H1 (cell line): Measurements from ENCODE around the gene GUCA2B. TPM values are rescaled to one million over a fixed set of nuclear protein-coding genes. Genes with fewer than 3 reads are reported as not detected.

Experiments
- CTCF ChIA-PET: fragments of 300-600 bp; sonication (Branson Sonifier 250); formaldehyde crosslinking; loops from one replicate; lab custom pipeline; 2021; ENCODE audit not compliant: partially characterized antibody; lab: Charles Lee
- POLR2A ChIA-PET: fragments of 300-600 bp; sonication (Branson Sonifier 250); formaldehyde crosslinking; loops from one replicate; lab custom pipeline; 2021; ENCODE audit warnings: inconsistent platforms; ENCODE audit not compliant: partially characterized antibody; lab: Charles Lee
- DNase-seq, 2 experiments: peaks; one replicate each; pipeline versions ENCODE4 v3.0.0 to v3.0.0-alpha.2; 2010 to 2022; ENCODE audit warnings: low spot score in 2 of 2, low read depth in 1 of 2, mixed read lengths in 1 of 2
- FAIRE-seq: peaks from 2 replicates; lab custom pipeline; 2011; peaks lifted over from hg19 to GRCh38; lab: Jason Lieb, UNC
- H2AFZ ChIP-seq: 2 replicates; pipeline ENCODE4 v1.8.1; 2012; ENCODE audit warnings: low read length, inconsistent platforms
- H2AK5ac ChIP-seq: 2 replicates; pipeline ENCODE4 v1.6.1; 2013; ENCODE audit warnings: low read depth, low read length
- H2BK120ac ChIP-seq: replicated peaks from 2 replicates; pipeline ENCODE3; 2013; ENCODE audit warnings: low read depth, low read length, inconsistent platforms
- H2BK12ac ChIP-seq: 2 replicates; pipeline ENCODE4 v1.6.1; 2013; ENCODE audit warnings: low read depth, low read length
- H2BK15ac ChIP-seq: 2 replicates; pipeline ENCODE4 v1.6.1; 2013; ENCODE audit warnings: low read length
- H2BK20ac ChIP-seq: 2 replicates; pipeline ENCODE4 v1.6.1; 2013; ENCODE audit warnings: low read length
- H2BK5ac ChIP-seq: 2 replicates; pipeline ENCODE4 v1.6.1; 2013; ENCODE audit warnings: low read depth, low read length
- H3K14ac ChIP-seq: 2 replicates; pipeline ENCODE4 v1.6.1; 2013; ENCODE audit warnings: inconsistent platforms; ENCODE audit not compliant: insufficient read length
- H3K18ac ChIP-seq: 2 replicates; pipeline ENCODE4 v1.6.1; 2013; ENCODE audit warnings: low read length; ENCODE audit errors: extremely low read depth
- H3K23ac ChIP-seq: 2 replicates; pipeline ENCODE4 v1.6.1; 2013; ENCODE audit warnings: inconsistent platforms; ENCODE audit not compliant: insufficient read length
- H3K23me2 ChIP-seq: 2 replicates; pipeline ENCODE4 v1.6.1; 2013; ENCODE audit warnings: low read depth, low read length
- H3K27ac ChIP-seq: 2 replicates; pipeline ENCODE4 v1.6.1; 2011; ENCODE audit warnings: low read depth, low read length, inconsistent platforms
- H3K27me3 ChIP-seq, 4 experiments: replicated peaks in 1 of 4; 1 replicate in 1 of 4; 2 replicates in 3 of 4; pipeline versions ENCODE4 v1.6.1 to v1.8.1; 2011 to 2013; ENCODE audit warnings: low read length in 3 of 4, mild to moderate bottlenecking in 3 of 4, inconsistent platforms in 2 of 4, mixed read lengths in 2 of 4, moderate library complexity in 1 of 4; ENCODE audit not compliant: control insufficient read depth in 3 of 4, insufficient read depth in 3 of 4; ENCODE audit errors: extremely low read depth in 1 of 4
- H3K36me3 ChIP-seq, 4 experiments: 2 replicates each; pipeline versions ENCODE4 v1.6.1 to v1.8.1; 2011 to 2013; ENCODE audit warnings: mild to moderate bottlenecking in 4 of 4, low read length in 3 of 4, moderate library complexity in 2 of 4, control low read depth in 1 of 4, inconsistent platforms in 1 of 4; ENCODE audit not compliant: insufficient read depth in 4 of 4, control insufficient read depth in 2 of 4
- H3K4ac ChIP-seq: replicated peaks from 2 replicates; pipeline ENCODE3; 2013; ENCODE audit warnings: low read length, low read depth, mixed read lengths, inconsistent platforms; ENCODE audit not compliant: insufficient read length
- H3K4me1 ChIP-seq, 4 experiments: replicated peaks in 1 of 4; 1 replicate in 1 of 4; 2 replicates in 3 of 4; pipeline versions ENCODE4 v1.6.1 to v1.8.1; 2011 to 2013; ENCODE audit warnings: low read length in 3 of 4, inconsistent platforms in 2 of 4, mixed read lengths in 1 of 4; ENCODE audit not compliant: insufficient read depth in 4 of 4, control insufficient read depth in 3 of 4
- H3K4me2 ChIP-seq, 2 experiments: 2 replicates each; pipeline versions ENCODE4 v1.6.1 to v1.8.1; 2011 to 2013; ENCODE audit warnings: low read depth in 2 of 2, low read length in 2 of 2, control low read depth in 1 of 2, inconsistent platforms in 1 of 2, mild to moderate bottlenecking in 1 of 2; ENCODE audit not compliant: insufficient read depth in 1 of 2
- H3K4me3 ChIP-seq, 4 experiments: fragments of 200-600, 300-600 bp in 1 of 4; sonication (generic), shearing (Covaris generic), sonication (Bioruptor Twin) in 1 of 4; 2 replicates each; pipeline versions ENCODE4 v1.5.1 to v1.8.1; 2011 to 2016; ENCODE audit warnings: low read length in 4 of 4, low read depth in 3 of 4, control low read depth in 2 of 4, inconsistent platforms in 2 of 4, mild to moderate bottlenecking in 2 of 4, mixed read lengths in 1 of 4, moderate library complexity in 1 of 4; ENCODE audit not compliant: insufficient read depth in 2 of 4; ENCODE audit errors: extremely low read depth in 1 of 4
- H3K56ac ChIP-seq: replicated peaks from 2 replicates; pipeline ENCODE3; 2013; ENCODE audit warnings: low read depth, mild to moderate bottlenecking, mixed read lengths, low read length, inconsistent platforms; ENCODE audit not compliant: insufficient read length
- H3K79me1 ChIP-seq: 2 replicates; pipeline ENCODE4 v1.6.1; 2013; ENCODE audit warnings: low read depth, low read length, control low read depth
- H3K79me2 ChIP-seq, 2 experiments: 2 replicates each; pipeline versions ENCODE4 v1.6.1 to v1.8.1; 2012 to 2013; ENCODE audit warnings: low read length in 2 of 2, mild to moderate bottlenecking in 2 of 2, inconsistent platforms in 1 of 2; ENCODE audit not compliant: insufficient read depth in 2 of 2, control insufficient read depth in 1 of 2
- H3K9ac ChIP-seq, 4 experiments: replicated peaks in 1 of 4; 1 replicate in 1 of 4; 2 replicates in 3 of 4; pipeline versions ENCODE4 v1.6.1 to v1.8.1; 2011 to 2013; ENCODE audit warnings: low read depth in 3 of 4, low read length in 3 of 4, control low read depth in 2 of 4, mild to moderate bottlenecking in 2 of 4, moderate library complexity in 2 of 4, inconsistent platforms in 1 of 4; ENCODE audit errors: extremely low read depth in 1 of 4
- H3K9me3 ChIP-seq, 2 experiments: 2 replicates each; pipeline versions ENCODE4 v1.6.1 to v1.8.1; 2012 to 2013; ENCODE audit warnings: mild to moderate bottlenecking in 2 of 2, moderate library complexity in 2 of 2, control low read depth in 1 of 2, inconsistent platforms in 1 of 2, low read depth in 1 of 2, low read length in 1 of 2, mixed read lengths in 1 of 2; ENCODE audit not compliant: insufficient read depth in 2 of 2
- H4K20me1 ChIP-seq, 2 experiments: replicated peaks in 1 of 2; 2 replicates each; pipeline versions ENCODE3 to v1.8.1; 2011 to 2013; ENCODE audit warnings: inconsistent platforms in 2 of 2, low read length in 2 of 2, mild to moderate bottlenecking in 1 of 2; ENCODE audit not compliant: insufficient read depth in 2 of 2, control insufficient read depth in 1 of 2
- H4K5ac ChIP-seq: 2 replicates; pipeline ENCODE4 v1.6.1; 2013; ENCODE audit warnings: low read length, low read depth, mixed read lengths, inconsistent platforms; ENCODE audit not compliant: insufficient read length
- H4K8ac ChIP-seq: 2 replicates; pipeline ENCODE4 v1.8.0; 2013; ENCODE audit warnings: mild to moderate bottlenecking, moderate library complexity, low read length, inconsistent platforms; ENCODE audit not compliant: insufficient read depth; ENCODE audit errors: extremely low read depth
- H4K91ac ChIP-seq: replicated peaks from 2 replicates; pipeline ENCODE3; 2013; ENCODE audit warnings: low read length, mixed read lengths, inconsistent platforms; ENCODE audit not compliant: insufficient read length
- GABPA ChIP-seq: IDR thresholded peaks from 2 replicates; pipeline ENCODE4 v1.6.1; 2011; ENCODE audit warnings: mild to moderate bottlenecking, low read length, moderate library complexity, borderline replicate concordance; ENCODE audit not compliant: insufficient read depth
- PHF8 ChIP-seq: fragments of 200-600 bp; sonication (generic); conservative IDR thresholded peaks from 2 replicates; pipeline ENCODE4 v1.7.1; 2012; ENCODE audit warnings: low read depth, mild to moderate bottlenecking, inconsistent platforms, low read length, moderate library complexity
- RFX5 ChIP-seq: IDR thresholded peaks from 2 replicates; pipeline ENCODE4 v1.6.1; 2011; ENCODE audit warnings: low read depth, low read length, improper control_type of control experiment, borderline replicate concordance
- RNF2 ChIP-seq: fragments of 200-900, 300-1000 bp; sonication (generic); IDR thresholded peaks from 2 replicates; pipeline ENCODE4 v1.7.1; 2016; ENCODE audit warnings: borderline replicate concordance, low read depth, mild to moderate bottlenecking, antibody characterized with exemption, low read length; ENCODE audit not compliant: poor library complexity, severe bottlenecking; ENCODE audit errors: missing control alignments
- YY1 ChIP-seq: IDR thresholded peaks from 2 replicates; pipeline ENCODE4 v1.6.1; 2011; ENCODE audit warnings: low read depth, mild to moderate bottlenecking, low read length
- ZNF274 ChIP-seq: IDR thresholded peaks from 2 replicates; pipeline ENCODE4 v1.7.0; 2012; ENCODE audit warnings: low read length, borderline replicate concordance; ENCODE audit errors: extremely low read depth
- WGBS, 2 experiments: shearing (Covaris generic) in 1 of 2; methylation state at CpG; one replicate each; pipeline versions ENCODE4 v1.1.6 to v1.1.7; 2013 to 2015; ENCODE audit warnings: low lambda C conversion rate in 2 of 2, mixed read lengths in 2 of 2, inconsistent platforms in 1 of 2, low coverage in 1 of 2, missing lambda C conversion rate in 1 of 2; ENCODE audit not compliant: insufficient replicate concordance in 2 of 2, insufficient coverage in 1 of 2, insufficient read length in 1 of 2; ENCODE audit errors: extremely low coverage in 1 of 2, missing lambda C conversion rate in 1 of 2; 5-methylcytosine and 5-hydroxymethylcytosine counted together
- polyA plus RNA-seq, 7 experiments: library from polyadenylated mRNA; depleted of rRNA in 3 of 7; stranded (reverse) in 5 of 7; unstranded in 2 of 7; fragments of >200 nt in 5 of 7; fragments of 200-250 nt in 2 of 7; gene quantifications; 1 replicate in 5 of 7; 2 replicates in 1 of 7; 4 replicates in 1 of 7; pipeline versions ENCODE4 v1.2.1 to v1.2.3, GENCODE V29; 2011 to 2013; ENCODE audit warnings: missing spikeins in 2 of 7, mixed read lengths in 2 of 7
- total RNA-seq: library from RNA; stranded (reverse); fragmentation: NEBNext Ultra II Directional; extraction: Animal tissue kit (Norgen Biotek cat#: 25700); gene quantifications from 2 replicates; pipeline ENCODE4 v1.2.1, GENCODE V29; 2021
- TF ChIP-seq, protein P1 (sequence below): IDR thresholded peaks from 2 replicates; pipeline ENCODE4 v1.6.1; 2011; ENCODE audit warnings: low read depth, mild to moderate bottlenecking, low read length; ENCODE audit not compliant: insufficient read depth

The GUCA2B gene
- total and polyA plus RNA-seq, 2 of the 8 experiments (the other 6 are each of a cell fraction or from before 2014, with no cell fraction given), result not detected

DNA sequence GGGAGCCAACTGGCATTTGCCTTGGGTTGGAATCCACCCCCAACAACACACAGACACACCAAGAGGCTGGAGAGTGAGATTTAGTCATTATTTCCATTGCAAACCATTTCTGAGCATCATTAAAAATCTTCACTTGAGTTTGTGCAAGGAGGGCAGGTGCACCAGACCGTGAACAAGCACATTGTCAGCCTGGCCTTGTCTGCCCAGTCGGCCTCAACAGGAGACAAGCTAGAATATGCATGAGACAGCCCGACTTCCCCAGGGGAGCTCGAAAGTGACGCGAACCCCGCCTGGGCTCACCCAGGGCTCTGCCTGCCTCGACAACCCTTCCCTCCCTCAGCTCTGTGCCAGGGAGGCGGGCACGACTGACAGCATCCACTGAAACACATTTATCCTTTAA, 15.4 kb upstream of the GUCA2B start:
- POLR2A ChIA-PET, result no interaction called here
- Histone ChIP-seq H3K79me1 (no peaks in the 10 kb centered on the region), H3K79me2 (no peaks in the 10 kb centered on the region), H3K14ac (no peak overlapping the region), H4K20me1 (no peaks in the 10 kb centered on the region), H3K36me3 (no peaks in the 10 kb centered on the region), H3K23me2 (no peaks in the 10 kb centered on the region), H2BK20ac (no peak overlapping the region), H3K23ac (no peak overlapping the region), H3K27ac (no peak overlapping the region), H3K9me3 (no peaks in the 10 kb centered on the region), H3K4me2 (no peak overlapping the region), H2BK5ac (no peak overlapping the region), H2BK15ac (no peak overlapping the region), H3K4me1 (peaks cover 0 to 2% (median 0%) of the 10 kb centered on the region in 4 experiments; a peak in 2 of 7 replicates), H4K8ac (no peak overlapping the region), H4K5ac (no peak overlapping the region), H3K27me3 (no peaks in the 10 kb centered on the region), H2BK12ac (no peak overlapping the region), H2BK120ac (no peak overlapping the region), H2AFZ (no peak overlapping the region), H4K91ac (no peak overlapping the region), H3K56ac (no peak overlapping the region), H3K9ac (no peak overlapping the region), H2AK5ac (no peak overlapping the region), H3K4me3 (no peak overlapping the region), H3K4ac (no peak overlapping the region), H3K18ac (no peak overlapping the region)
- DNase-seq, result peak in 1 of 2 experiments; percentile 33
- CTCF ChIA-PET, result interaction anchor here (0.7 to 1.3 kb wide), 3 partner anchors 9 to 520 kb away, joined by 3 to 7 read pairs (median 3); partner anchors contain the start of gene PPIH
- no peak for FAIRE-seq
- WGBS, 2 experiments, result 83% methylated on average over 10 of the region's 10 CpGs; no CpG with 5 or more reads in 1 of the 2 experiments
- TF ChIP-seq PHF8, result no peak
- TF ChIP-seq, protein P1, sequence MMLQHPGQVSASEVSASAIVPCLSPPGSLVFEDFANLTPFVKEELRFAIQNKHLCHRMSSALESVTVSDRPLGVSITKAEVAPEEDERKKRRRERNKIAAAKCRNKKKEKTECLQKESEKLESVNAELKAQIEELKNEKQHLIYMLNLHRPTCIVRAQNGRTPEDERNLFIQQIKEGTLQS, result no peak
- TF ChIP-seq GABPA, result no peak
- TF ChIP-seq RNF2, result no peak
- no peak for TF ChIP-seq ZNF274
- no peak for TF ChIP-seq RFX5
- TF ChIP-seq YY1, result no peak
